Glomerular visceral epithelial cell (primary cell): ENCODE data around the gene C1QB.
"Not testable (repeated sequence)": the region's sequence is repeated elsewhere in the genome, so short reads cannot be mapped to it uniquely, and the experiment has no call there.

Experiments used
- DNase-seq: peaks from one replicate; pipeline ENCODE4 v3.0.0-alpha.2; 2016; ENCODE audit errors: extremely low spot score

C1QB gene

GRCh38 chr1:22697980-22698379 lies 44.9 kb downstream of the C1QB start:
- no peak for DNase-seq

GRCh38 chr1:22699681-22700520 lies 46.9 kb downstream of the C1QB start:
- no peak for DNase-seq

DNA sequence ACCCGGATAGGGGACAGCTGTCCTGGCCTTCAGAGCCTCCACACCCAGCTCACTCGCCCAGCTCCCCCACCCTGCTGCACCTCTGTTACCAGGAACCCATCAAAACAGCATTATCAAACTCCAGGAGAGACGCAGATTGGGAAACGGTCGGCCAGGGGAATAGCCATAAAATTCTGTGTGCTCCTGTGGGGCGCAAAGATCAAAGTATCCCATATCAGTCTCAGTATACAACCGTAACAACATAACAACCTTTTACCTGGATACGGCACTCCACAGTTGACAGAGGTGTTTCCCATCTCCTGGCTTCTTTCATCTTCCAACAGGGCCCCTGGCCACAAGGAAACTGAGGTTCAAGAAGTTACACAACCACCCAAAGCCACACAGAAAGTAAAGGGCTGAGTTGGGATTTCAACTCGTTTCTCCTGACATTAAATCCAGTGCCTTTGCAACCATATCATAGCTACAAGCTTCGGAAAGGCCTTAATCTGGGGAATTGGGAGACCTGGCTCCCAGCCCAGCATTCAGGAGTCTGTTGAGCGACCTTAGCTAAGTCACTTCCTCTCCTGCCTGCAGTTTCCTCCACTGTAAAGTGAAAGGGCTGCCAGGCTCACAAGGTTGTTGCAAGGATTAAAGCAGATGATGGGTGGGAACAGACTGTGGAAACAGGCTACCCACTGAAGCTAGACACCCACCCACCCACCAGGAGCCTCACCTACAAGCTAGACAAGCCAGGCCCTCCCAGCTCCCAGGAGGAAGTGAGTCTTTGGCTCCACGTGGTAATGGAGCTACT lies 49.5 kb downstream of the C1QB start:
- no peak for DNase-seq

DNA sequence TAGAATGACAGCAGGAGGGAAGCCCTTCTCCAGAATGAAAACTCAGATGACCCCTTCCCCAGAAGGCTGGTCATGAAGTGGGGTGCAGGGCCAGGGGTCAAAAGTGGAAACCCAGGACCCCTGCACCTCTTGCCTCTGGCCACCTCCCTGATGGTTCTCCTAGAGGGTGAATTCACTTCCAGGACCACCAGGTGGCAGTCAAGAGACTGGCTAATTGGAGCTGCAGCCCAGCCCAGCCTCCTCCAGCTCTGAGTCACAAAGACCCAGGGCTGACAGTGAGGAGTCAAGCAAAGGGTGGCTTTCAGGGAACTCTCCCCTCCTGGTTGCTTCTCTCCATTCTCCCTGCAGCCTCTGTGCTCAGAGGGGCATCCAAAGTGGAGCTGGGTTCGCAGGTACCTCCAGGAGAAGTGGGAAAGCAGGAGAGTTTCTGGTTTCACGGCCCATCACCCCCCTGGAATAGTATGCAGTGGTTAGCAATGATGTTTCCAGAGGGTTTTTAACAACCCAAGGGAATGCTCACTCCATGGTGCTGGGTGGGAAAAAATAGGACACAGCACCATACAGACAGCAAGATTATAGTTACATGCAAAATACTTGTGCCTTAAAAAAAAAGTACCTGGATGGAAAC lies 51.5 kb downstream of the C1QB start:
- DNase-seq, result peak; percentile 87

- DNase-seq, result no peak
Observed at GRCh38 chr1:22705586-22705985, 52.5 kb downstream of the C1QB start.

GRCh38 chr1:22706100-22706499 lies 53.1 kb downstream of the C1QB start:
- DNase-seq, result not testable (repeated sequence)

DNA sequence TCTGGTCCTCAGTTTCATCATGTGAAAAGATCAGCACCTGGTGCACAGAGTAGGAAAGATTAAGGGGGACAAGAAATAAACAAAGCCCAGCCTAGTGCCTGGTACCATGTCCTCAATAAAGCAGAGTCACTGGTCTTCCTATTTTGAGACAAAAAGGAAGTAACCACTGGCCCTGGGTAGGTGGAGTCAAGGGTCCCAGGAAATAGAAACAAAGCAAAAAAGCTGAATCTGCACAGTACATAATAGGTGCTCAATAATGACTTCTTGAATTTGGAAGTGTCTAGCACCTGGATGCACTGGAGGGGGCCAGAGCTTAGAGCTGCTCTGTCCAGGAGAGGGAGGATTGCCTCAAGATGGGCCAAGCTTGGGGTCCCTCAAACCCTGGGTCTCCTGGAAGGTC lies 55.7 kb downstream of the C1QB start:
- no peak for DNase-seq

- DNase-seq, result peak; percentile 21
Observed at GRCh38 chr1:22709227-22709626, 56.2 kb downstream of the C1QB start.

DNA sequence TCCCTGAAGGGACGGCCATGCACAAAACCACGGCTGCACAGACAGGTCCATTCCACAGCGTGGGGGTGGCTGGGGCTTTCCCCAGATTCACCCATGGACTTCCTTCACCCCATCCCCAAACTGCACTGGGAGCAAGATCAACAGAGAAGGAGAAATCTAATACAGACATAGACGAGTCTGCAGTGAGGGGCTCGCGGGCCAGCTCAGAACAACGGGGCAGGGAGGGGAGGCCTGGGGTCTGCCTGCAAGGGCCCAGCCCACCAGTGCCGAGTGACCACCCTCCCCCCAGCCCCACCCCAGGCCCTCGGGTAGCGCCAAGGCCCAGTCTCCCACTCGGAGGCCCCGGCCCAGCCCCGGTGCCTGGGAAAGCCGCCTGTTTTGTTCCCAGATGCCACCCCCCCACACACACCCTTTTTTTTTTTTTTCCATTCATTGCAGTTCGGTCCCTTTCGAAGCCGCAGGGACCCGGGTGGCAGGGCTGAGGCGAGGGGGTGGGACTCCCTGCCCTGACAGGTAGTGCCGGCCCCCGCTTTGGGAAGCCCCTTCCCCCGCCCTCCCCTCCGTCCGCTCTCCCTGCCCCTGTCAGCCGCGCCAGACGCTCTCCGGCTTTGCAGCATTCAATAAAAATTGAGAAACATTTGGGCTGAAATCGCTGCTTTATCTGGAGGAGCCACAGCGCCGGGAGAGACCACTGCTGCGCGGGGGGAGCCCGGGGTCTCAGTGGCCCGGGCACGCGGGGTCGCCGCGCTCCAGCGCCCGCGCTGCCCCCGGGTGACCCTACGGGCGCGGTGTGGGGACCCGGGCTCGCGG lies 57.1 kb downstream of the C1QB start:
- DNase-seq, result peak; percentile 61

- DNase-seq, result peak; percentile 62
Observed at GRCh38 chr1:22710701-22711049, 57.6 kb downstream of the C1QB start, which contains the start of gene EPHB2. Gene EPHB2 (plus strand): TSS chr1:22710839. CDS start chr1:22710983, 144 bp downstream.

GRCh38 chr1:22711071-22711470 lies 58.0 kb downstream of the C1QB start:
- DNase-seq, result no peak
